Measurements from ENCODE around the gene CNTRL.
A peak's percentile ranks its signal among the peaks of the same experiment; 100 is the strongest.

The CNTRL gene

DNA sequence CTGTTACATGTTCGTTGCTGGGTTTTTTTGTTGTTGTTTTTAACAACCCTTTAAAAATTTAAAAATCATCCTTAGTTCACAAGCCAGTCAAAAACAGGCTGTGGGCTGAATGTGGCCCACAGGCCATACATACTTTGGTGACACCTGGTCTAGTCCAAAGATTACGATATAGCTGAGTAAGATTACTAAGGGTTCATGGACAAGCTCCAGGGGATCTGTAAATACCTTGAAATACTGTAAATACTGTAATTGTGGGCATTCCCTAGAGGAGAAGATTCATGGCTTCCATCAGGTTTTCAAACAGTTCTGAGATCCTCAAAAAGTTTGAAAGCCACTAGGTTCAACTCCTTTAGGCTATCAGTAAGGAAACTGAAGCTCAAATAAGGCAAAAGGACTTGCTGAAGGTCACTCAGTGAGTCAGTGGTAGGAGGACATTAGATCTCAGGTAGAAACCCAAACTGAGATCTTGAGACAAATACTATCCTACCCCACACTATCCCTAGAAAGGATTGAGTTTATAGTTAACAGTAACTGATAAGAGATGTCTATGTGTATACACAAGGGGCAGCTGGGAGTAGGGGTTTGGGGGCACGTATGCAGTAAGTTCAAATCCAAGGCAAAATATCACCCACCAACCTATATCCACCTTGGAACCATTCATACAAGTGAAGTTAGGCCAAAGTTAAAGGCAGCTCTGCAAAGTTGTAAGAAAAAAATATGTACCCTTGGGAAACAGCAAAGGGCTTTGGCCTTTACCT, 109.1 kb downstream of the CNTRL start:
- DNase-seq = no peak

DNA sequence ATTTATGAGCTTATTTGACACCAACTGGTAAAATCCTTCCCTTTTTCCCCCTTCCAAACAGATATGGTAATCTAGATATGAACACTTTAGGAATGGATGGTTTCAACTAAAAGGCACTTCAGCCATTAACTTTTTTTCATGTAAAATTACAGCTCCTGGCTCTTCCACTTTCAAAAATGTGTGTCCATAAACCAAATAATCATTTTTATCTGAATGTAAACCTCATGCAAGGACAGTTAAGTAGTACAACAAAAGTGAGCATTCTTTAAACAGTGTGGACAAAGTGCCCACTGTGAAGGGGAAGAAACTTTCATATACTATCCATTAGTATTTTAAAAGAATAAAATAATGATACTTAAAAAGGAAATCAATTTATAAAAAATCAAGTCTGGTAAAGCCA, 109.7 kb downstream of the CNTRL start:
- no peak for DNase-seq

DNA sequence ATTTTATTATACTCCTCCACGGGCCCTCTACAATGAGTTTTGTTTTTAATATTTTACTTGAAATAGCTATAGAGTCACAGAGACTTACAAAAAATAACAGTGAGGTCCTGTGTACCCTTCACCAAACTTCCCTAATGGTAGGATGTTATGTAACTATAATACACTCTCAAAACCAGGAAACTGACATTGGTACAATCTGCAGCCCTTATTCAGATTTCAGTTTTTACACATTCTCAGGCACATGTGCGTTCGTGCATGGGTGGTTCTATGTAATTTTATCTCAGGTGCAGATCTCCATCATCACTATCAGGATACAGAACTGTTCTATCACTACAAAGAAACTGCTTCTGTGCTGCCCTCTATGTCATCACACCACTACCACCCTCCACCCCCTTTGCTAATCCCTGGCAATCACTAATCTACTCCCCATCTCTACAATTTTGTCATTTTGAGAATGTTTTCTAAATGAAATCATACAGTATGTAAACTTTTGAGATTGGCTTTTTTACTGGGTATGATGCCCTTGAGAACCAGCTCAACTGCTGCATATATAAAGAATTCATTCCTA, 110.5 kb downstream of the CNTRL start:
- no peak for DNase-seq

DNA sequence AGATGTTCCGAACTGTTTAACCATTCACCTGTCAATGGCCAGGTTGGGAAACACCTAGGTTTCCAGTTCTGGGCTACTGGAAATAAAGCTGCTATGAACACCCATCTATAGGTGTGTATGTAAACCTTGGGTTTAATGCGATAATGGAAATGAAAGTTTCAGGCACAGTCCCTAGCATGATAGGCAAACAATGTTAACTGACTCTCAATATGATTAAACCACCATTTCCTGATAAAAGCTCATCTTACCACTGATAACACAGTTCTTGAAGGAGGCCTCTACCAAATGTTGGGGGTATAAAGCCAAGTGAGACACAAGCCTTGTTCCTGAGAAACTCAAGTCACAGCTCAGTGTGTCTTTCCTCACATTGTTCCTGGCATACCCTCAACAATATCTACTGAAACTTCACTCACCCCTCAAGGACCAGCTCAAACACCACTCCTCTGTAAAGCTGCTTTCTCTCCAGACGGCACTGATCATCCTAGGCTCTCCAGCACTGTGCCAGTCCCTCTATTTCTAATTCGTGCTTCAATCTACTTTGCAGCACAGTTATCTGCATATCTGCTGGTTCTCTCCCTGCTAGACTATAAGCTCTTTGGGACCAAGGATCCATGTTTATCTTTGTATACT, 111.1 kb downstream of the CNTRL start:
- no peak for DNase-seq

DNA sequence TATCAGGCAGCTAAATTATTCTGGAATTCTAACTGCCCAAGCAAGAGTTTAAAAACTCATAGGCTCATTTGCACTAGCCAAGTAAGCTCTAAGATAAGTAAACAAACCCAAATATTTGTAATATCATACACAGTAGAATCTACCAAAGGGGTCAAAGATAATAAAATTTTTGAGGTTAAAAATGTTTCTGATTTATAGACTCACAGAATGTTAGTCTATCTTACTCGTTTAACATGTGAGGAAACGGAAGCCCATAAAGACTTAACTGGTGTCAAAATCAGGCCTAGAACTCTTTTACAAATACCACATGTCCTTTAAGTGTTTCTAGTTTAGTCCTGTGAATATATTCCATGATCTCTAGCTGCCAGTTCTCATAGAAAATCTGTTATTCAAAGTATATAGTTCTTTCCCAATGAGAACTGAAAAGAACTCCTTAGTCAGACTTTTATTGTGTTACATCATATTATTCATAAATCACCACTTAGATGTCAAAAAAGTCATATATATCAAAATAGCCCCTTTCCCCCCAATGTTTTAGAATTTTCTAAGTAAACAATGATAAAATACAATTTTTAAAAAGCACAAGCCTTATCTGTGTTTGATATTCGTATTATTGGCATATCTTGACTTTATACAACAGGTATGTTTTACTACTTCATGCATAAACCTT, 113.0 kb downstream of the CNTRL start:
- no peak for DNase-seq

DNA sequence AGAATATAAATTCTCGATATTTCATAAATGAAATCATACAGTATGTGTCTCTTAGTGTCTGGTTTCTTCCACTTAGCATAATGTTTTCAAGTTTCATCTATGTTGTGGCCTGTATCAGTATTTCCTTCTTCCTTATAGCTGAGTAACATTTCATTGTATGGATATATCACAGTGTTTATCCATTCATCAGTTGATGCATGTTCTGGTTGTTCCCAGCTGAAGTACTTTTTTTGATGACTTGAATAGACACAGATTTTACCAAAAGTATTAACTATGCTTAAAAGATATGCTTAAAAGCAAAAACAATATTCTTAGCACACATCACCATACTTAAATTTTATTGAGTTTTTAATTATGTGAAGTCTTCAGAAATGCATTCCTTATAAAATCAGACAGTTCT, 114.3 kb downstream of the CNTRL start:
- no peak for DNase-seq

DNA sequence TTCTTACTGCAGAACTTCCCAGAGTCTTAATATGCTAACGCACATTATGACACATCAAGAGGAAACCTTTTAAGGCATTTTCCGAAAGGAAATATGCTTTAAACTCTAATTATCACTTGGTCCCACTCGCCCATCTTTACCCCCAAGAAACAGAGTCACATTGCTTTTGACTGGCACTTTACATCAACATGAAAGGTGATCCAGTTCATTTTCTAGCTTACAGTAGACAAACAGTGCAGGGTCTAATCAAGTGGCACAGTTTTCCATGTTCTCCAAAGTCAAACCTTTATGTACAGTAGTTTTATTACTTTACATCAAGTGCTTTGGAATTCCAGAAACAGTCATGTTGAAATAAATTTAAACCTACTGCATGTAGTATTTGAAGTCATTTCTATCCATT, 114.9 kb downstream of the CNTRL start:
- no peak for DNase-seq

DNA sequence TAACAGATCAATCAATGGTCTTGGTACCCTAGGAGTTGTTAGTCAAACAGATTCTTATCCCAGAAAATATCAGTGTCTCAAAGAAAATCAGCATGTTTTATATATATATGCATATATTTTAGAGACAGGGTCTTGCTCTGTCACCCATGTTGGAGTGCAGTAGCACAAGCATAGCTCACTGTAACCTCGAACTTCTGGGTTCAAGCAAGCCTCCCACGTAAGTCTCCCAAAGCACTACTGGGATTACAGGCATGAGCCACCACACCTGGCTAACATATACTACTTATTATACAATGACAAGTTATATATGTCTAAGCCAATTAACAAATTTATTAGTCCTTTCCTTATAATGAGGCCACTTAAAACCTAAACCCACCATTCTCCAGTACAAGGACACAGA, 116.5 kb downstream of the CNTRL start:
- DNase-seq = no peak

DNA sequence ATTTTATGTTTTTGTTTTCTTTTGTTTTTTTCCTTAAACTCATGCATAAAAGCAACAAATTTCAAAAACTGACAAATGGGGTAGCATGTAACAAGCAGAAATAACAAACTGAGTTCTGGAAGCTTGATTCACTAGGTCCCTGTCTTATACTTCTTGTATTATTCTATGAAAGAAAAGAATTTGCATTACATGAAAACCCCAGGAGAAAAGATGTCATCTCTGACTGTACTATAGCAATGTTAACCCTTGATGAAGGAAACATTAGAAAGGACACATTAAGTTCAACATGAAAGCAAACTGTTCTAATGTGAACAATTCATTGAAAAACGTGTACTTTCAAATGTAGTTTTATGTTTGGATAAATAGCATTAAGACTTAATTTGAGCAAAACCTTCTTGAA, 117.8 kb downstream of the CNTRL start:
- no peak for DNase-seq

DNA sequence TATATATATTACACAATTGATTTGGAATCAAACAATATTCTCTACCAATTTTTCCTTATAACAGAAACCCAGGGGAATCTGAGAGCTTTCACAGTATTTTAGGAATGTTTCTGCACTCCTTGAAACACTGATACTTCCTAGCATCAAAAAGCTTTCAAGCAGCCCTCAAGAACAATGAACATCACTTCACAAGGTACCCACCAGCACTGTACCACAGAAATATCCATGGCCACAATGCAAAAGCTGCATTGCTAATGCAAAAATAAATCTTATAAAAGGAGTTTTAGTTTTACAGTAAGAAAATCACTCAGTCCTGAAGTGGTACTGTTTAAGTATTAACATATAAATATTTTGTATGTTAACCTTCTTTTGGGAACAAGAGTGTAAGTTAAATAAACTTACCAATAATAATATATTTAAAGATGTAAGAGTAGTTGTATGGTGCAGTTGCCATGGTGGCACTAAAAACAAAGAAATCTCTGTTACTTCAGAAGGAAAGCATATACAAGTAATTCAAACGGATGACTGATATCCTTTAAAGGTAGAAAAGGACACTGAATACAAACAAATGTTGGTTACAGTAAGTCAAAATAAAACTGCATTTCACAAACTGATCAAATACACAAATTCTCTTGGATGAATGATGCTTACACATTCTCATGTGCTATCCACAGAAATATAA, 118.3 kb downstream of the CNTRL start:
- DNase-seq = no peak

DNA sequence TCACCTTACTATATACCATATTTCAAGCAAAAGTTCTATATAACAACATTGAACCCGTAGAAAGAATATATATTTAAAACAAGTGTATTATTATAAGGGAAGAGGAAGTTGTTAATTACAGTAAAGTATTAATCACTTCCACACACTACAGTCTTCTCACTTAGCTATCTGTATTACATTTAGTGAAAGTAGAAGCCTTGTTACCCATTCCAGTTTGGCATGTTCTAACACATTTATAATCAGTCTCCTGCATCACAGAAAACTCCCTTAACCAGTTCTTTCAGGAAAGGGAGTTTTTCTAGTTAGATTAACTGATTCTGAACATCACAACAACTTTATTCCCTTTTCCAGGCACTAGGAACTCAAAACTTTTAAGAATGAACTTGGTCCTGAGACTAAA, 120.0 kb downstream of the CNTRL start:
- no peak for DNase-seq

DNA sequence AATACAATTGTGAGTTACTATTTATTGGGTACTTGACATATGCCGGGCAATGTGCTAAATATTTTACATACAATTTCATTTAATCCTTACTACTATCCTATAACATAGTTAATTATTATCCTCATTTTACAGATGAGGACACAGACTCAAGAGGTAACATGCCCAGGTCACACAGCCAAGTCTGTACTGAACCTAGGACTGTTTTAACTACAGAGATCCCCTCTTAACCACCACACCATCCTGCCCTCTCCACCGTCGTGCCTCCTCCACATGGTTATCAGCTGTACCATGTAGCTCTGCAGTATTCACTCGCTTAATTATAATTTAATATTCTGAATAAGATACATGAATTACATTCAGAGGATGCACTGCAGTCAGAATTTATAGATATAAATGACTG, 121.6 kb downstream of the CNTRL start:
- DNase-seq = no peak

DNA sequence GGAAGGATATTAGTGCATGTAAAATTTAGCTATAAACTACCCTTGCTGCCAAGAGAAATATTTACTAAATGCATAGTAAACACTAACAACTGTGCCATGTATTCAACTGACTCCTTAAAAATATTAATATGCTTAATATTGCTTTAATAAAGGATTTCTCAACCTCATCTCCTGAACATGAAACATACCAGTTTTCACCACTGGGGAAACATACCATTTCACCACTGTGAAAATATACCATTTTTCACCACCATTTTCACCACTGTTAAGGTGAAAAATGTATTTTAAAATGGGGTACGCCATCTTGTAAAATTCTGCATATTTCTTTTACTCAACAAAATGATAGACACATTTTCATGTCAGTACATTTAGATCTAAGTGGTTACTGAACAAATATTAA, 122.4 kb downstream of the CNTRL start:
- no peak for DNase-seq

DNA sequence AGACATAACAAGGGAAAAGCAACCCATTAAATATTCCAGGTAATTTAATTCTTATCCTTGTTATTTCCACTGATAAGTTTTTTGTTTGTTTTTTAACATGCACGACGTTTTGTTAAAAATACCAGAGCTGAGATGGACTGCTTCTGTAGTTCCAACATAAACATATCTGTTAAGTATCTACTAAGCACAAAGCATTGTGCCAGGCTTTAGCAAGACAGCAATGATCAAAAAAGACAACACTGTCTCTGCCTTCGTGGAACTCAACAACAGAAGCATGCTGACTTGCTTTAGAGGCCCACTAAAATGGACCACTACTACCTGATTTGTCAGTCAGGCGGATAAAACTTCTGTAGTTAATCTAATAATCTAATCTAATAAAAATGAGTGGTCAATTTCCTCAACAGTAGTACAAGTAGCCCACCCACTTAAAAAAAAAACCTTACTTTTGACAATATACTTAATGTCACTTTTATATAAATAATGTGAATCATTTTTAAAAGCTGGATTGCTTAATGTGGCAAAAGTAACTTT, 123.8 kb downstream of the CNTRL start:
- DNase-seq = no peak

DNA sequence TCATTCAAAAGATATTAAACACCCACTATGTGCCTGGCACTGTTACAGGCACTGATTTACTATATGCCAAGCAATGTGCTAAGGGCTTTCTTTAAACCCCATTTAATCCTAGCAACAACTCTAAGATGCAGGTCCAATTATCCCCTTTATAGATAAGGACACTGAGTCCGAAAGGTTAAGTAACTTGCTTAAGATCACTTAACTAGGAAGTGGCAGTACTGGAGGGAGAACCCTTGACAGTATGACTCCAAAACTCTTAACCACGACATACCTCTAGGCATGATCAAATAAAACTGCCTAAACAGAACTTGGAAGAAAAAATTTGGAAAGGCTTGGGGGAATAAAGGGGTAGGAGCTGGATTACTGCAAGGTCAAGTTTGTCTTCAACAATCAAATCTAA, 125.2 kb downstream of the CNTRL start:
- DNase-seq = no peak

DNA sequence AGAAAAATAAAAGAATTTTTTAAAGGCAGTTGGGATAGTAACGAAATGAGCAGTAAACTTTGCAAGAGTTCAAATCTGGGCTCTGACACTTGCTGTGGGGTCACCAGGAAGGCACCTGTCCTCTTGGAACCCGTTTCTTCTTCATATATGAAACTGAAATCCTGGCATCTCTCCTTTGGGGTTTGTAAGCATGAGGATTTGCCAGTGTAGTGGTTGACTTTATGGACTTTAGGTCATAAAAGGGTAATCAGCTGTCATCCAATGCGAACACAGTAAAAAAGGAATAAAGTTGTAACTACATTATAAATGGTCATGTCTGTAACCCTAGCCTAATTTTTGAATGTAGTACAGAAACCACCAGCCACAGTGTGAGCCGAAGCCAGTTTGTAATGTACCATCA, 125.6 kb downstream of the CNTRL start:
- DNase-seq = no peak

DNA sequence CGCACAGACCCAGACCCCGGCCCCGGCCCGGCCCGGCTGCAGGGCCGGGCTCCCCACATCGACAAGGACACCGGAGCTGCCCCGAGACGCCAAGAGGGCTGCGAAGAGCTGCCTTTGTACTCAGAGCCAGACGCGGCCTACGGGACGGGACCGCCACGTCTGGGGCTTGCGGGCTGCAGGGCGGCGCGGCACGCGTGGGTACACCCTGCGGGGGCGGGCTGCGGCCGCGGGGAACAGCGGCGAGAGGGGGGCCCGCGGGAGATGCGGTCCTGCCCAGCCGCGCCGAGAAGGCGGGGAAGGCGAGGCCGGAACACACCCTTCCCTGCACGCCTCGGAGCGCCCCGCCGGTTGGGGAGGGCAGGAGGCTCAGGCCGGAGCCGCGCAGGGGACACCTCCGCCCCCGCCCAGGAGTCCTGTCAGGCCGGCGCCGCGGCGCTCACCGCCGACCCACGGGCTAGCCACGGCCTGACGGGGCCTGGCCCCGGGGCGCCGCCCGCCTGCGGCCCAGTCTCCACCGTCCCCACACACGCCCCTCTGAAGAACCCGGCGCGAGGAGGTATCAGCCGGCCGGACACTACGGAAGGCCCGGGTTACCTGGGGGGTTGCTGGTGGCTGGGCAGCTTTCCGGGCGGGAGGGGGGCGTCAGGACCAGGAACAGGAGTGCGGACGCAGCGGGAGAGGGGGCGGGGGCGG, 126.4 kb downstream of the CNTRL start:
- DNase-seq = peak in 2 of 3 experiments; percentile 78 to 89

DNA sequence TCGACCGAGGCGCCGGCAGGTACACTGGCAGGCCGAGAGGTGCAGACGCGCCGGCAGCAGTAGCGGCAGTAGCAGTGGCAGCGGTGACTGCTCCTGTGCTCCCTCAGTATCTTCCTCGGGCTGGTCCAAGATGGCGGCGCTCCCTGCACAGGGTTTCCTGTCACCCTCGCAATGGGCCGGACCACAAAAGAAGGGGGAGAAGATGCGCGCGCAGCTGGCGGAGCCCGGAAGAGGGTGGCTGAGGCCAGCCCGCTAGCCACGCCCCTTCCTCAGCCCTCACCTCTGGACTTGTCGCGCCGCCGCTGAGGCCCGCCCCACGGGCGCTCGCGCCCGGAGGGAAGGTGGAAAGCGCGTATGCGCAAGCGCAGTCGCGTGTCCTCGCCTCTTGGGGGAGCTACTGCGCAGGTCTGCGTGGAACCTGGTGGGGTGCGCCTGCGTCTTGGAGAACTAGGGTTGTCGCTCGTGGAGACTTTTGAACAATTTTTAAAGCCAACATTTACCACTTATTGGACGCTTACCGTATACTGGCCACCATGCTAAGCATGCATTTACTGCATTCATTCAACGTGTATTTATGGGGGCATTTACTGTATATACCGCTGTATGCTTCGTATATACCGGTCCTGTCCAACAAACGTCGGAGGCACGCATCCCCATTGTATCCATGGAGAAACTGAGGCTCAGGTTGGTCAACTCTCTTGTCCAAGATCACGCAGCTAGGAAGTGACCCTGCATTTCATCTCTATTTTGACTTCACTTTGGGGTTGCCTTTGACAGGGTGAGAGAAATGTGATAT, 127.2 kb downstream of the CNTRL start, which contains the start of gene RAB14:
Gene RAB14, minus strand, starts transcription at position 132 of the 796 bp plus-strand sequence. CDS start 8,457 bp downstream, outside the sequence.
- DNase-seq = peak; percentile 97 to 100 (median 100)

DNA sequence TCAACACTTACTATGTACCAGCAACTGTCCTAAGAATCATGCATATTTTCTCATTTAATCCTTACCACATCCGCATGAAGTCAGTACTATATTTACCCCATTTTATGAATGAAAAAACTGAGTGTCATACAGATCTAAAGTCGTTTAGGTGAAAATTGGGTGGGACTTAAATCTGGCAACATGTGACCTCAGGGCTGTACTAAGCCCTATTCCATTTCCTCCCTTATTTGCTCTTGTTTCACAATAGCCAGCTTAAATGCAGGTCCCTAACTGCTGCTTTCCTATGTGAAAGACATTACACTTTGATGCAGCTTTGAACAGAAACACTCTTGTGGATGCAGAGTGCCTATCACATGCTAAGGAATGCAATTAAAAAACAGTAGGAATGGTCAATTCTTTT, 129.4 kb downstream of the CNTRL start:
- no peak for DNase-seq

DNA sequence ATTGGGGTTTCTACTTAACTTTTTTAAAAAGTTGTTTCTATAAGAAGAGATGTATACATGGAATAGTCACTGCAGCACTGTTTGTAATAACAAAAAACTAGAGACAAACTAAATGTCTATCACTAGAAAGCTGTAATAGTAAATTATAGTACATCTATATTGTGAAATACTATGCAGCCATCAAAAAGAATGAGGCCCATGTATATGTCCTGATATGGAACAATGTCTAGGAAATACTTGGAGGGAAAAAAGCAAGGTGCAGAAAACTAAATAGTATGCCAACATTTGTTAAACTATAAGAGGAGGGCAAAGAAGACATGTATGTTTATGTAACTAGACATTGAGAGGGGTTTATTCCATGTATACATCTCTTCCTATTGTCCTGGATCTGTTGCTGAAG, 129.9 kb downstream of the CNTRL start:
- DNase-seq = no peak
